Loucy (cell line): ENCODE measurements around the gene EFCAB8.

Experiments
- H2AFZ ChIP-seq: fragments of 200-600 bp; sonication (generic); 2 replicates; pipeline ENCODE4 v1.6.0; 2016; ENCODE audit warnings: antibody characterized with exemption, mild to moderate bottlenecking, low read length, moderate library complexity
- H3F3A ChIP-seq: fragments of 200-600 bp; 2 replicates; pipeline ENCODE4 v1.6.0; 2016; ENCODE audit warnings: antibody characterized with exemption, low read depth, mild to moderate bottlenecking
- H3K27me3 ChIP-seq: fragments of 200-600 bp; sonication (generic); 2 replicates; pipeline ENCODE4 v1.6.1; 2014; ENCODE audit warnings: low read length, mild to moderate bottlenecking; ENCODE audit not compliant: insufficient read depth, poor library complexity, severe bottlenecking
- H3K36me3 ChIP-seq: fragments of 200-600 bp; sonication (generic); 2 replicates; pipeline ENCODE4 v1.6.1; 2016; ENCODE audit warnings: low read length; ENCODE audit not compliant: insufficient read depth
- H3K4me1 ChIP-seq: fragments of 200-600 bp; sonication (generic); 2 replicates; pipeline ENCODE4 v1.5.1; 2014; ENCODE audit warnings: low read length, mild to moderate bottlenecking; ENCODE audit not compliant: insufficient read depth, poor library complexity, severe bottlenecking
- H3K4me2 ChIP-seq: fragments of 200-600 bp; sonication (generic); 2 replicates; pipeline ENCODE4 v1.6.0; 2014; ENCODE audit warnings: antibody characterized with exemption, low read length, low read depth, mild to moderate bottlenecking; ENCODE audit not compliant: poor library complexity, severe bottlenecking
- H3K4me3 ChIP-seq: fragments of 200-600 bp; sonication (generic); 2 replicates; pipeline ENCODE4 v1.5.1; 2014; ENCODE audit warnings: low read length, mild to moderate bottlenecking, mixed read lengths; ENCODE audit not compliant: poor library complexity, severe bottlenecking
- H3K79me2 ChIP-seq: fragments of 200-600 bp; sonication (generic); 2 replicates; pipeline ENCODE4 v1.6.1; 2014; ENCODE audit warnings: low read length; ENCODE audit not compliant: insufficient read depth
- H3K9ac ChIP-seq: fragments of 200-600 bp; sonication (generic); 2 replicates; pipeline ENCODE4 v1.6.0; 2014; ENCODE audit warnings: mild to moderate bottlenecking, low read depth, low read length, moderate library complexity; ENCODE audit not compliant: poor library complexity, severe bottlenecking
- H3K9me2 ChIP-seq: fragments of 200-600 bp; sonication (generic); replicated peaks from 2 replicates; pipeline ENCODE4 v1.6.1; 2016; ENCODE audit warnings: low read depth, low read length, mixed read lengths
- H3K9me3 ChIP-seq: fragments of 200-600 bp; sonication (generic); 2 replicates; pipeline ENCODE4 v1.6.1; 2014; ENCODE audit warnings: mild to moderate bottlenecking, antibody characterized with exemption, low read length, low read depth; ENCODE audit not compliant: insufficient read depth
- H4K20me1 ChIP-seq: fragments of 200-600 bp; sonication (generic); 2 replicates; pipeline ENCODE4 v1.6.0; 2014; ENCODE audit warnings: antibody characterized with exemption, low read length, mild to moderate bottlenecking; ENCODE audit not compliant: insufficient read depth, poor library complexity, severe bottlenecking
- EZH2phosphoT487 ChIP-seq: fragments of 200-600 bp; IDR thresholded peaks from 2 replicates; pipeline ENCODE4 v1.6.1; 2018; ENCODE audit warnings: antibody characterized with exemption, mild to moderate bottlenecking, moderate library complexity, borderline replicate concordance
- TF ChIP-seq, protein P1 (sequence below): fragments of 200-600 bp; sonication (generic); conservative IDR thresholded peaks from 2 replicates; pipeline ENCODE4 v1.5.1; 2014; ENCODE audit warnings: mild to moderate bottlenecking, antibody characterized with exemption, low read length

The EFCAB8 gene

DNA sequence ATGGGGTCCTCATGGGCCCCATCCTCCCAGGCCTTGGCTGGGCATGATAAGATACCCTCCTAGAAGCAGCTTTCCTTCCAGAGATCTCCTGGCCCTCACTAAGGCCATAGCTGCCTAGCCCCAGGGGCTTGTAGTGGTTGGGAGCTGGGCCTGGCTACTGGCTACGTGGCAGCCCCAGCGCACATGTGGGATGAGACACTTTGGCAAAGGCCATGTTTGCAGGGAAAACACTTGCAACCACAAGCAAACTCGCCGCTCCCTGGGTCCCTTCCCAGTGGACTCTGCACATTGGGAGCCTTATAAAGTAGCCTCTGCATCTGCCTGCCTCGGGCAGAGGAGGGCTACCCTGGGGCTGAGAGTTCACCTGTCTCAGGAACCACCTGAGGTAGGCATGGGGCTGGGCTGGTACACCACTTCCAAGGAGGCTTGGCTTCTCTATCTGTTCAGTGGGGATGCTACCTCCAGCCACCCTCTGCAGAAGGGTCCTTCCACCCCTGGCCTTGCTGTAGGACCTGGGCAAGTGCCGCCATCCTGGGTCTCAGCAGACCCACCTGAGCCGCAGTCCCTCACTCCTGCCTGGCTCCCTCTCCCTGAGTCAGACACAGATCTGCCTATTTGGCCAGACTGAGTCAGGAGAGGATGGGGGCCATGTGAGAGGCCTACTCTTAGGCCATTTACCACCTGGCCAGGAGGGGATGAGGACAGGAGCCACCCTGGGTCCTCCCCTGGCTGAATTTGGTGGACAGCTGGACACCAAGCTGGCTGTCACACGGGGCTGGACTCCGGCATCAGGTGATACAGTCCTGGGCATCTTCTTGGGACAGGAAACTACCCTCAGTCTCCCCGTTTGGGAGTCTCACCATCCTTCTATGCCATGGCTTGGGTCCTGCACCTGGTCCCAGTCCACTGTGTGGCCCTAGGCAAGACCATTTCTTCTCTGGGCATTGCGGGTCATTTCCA, 148.9 kb downstream of the EFCAB8 start, which contains the start of gene BPIFB2:
BPIFB2 (plus strand) TSS at position 329 of the 960 bp plus-strand sequence. CDS start 871 bp downstream, outside the sequence.
- Histone ChIP-seq H3K79me2 (no peaks in the 10 kb centered on the region), H3F3A (no peaks in the 10 kb centered on the region), H3K27me3 (no peaks in the 10 kb centered on the region), H3K4me1 (no peaks in the 10 kb centered on the region), H2AFZ (no peak within 1 kb of the TSS), H3K9me2 (no peaks in the 10 kb centered on the region), H3K9ac (no peak within 1 kb of the TSS), H3K4me2 (no peak within 1 kb of the TSS), H3K4me3 (no peak within 1 kb of the TSS), H4K20me1 (no peaks in the 10 kb centered on the region), H3K9me3 (peaks cover 5% of the 10 kb centered on the region; the same call in 1 of the 2 replicates), H3K36me3 (no peaks in the 10 kb centered on the region)
- no peak for TF ChIP-seq EZH2phosphoT487
- TF ChIP-seq, protein P1, sequence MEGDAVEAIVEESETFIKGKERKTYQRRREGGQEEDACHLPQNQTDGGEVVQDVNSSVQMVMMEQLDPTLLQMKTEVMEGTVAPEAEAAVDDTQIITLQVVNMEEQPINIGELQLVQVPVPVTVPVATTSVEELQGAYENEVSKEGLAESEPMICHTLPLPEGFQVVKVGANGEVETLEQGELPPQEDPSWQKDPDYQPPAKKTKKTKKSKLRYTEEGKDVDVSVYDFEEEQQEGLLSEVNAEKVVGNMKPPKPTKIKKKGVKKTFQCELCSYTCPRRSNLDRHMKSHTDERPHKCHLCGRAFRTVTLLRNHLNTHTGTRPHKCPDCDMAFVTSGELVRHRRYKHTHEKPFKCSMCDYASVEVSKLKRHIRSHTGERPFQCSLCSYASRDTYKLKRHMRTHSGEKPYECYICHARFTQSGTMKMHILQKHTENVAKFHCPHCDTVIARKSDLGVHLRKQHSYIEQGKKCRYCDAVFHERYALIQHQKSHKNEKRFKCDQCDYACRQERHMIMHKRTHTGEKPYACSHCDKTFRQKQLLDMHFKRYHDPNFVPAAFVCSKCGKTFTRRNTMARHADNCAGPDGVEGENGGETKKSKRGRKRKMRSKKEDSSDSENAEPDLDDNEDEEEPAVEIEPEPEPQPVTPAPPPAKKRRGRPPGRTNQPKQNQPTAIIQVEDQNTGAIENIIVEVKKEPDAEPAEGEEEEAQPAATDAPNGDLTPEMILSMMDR, result no peak

DNA sequence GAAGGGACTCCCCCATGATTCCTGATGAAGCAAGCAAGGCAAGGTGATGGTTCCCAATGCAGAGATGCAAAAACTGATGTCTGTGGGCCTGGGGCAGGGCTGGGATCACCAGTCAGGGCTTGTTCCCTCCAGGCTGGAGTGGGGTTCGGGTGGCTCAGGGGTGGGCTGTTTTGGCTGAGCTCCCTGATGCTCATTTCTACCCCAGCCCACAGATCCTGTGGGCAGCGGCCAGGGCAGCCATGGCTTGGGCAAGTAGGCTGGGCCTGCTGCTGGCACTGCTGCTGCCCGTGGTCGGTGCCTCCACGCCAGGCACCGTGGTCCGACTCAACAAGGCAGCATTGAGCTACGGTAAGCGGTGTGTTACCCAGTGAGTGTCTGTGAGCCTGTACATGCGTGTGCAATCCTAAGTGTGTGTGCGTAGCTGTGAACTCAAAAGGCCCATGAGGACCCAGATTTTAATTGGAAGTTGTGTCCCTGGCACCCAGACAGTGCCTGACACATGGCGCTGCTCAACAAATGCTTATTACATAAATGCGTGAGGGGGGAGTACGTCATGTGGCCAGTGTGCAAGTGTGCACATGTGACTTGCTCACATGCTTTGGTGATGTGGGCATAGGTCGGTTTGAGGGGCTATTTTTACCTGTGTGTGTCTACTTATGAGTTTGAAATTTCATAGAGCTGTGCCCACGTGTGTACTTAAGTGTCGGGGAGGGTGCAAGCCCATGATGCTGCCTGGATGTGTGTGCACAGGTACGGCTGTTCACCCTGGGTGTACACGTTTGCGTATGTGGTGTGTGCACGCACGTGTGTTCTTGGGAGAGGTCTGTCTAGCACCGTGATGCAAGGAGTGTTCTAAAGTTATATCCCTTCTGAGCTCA, 149.9 kb downstream of the EFCAB8 start:
- H3K4me1 ChIP-seq, result no peaks in the 10 kb centered on the region
- H3F3A ChIP-seq, result no peaks in the 10 kb centered on the region
- H3K9me2 ChIP-seq, result no peaks in the 10 kb centered on the region
- no peaks in the 10 kb centered on the region for H3K27me3 ChIP-seq
- TF ChIP-seq EZH2phosphoT487, result no peak
- TF ChIP-seq, protein P1, result no peak
- no peaks in the 10 kb centered on the region for H4K20me1 ChIP-seq
- no peak overlapping the region for H3K4me3 ChIP-seq
- H3K4me2 ChIP-seq, result no peak overlapping the region
- no peak overlapping the region for H3K9ac ChIP-seq
- no peak overlapping the region for H2AFZ ChIP-seq
- H3K79me2 ChIP-seq, result no peaks in the 10 kb centered on the region
- peaks cover 5% of the 10 kb centered on the region; the same call in 1 of the 2 replicates for H3K9me3 ChIP-seq
- H3K36me3 ChIP-seq, result no peaks in the 10 kb centered on the region

DNA sequence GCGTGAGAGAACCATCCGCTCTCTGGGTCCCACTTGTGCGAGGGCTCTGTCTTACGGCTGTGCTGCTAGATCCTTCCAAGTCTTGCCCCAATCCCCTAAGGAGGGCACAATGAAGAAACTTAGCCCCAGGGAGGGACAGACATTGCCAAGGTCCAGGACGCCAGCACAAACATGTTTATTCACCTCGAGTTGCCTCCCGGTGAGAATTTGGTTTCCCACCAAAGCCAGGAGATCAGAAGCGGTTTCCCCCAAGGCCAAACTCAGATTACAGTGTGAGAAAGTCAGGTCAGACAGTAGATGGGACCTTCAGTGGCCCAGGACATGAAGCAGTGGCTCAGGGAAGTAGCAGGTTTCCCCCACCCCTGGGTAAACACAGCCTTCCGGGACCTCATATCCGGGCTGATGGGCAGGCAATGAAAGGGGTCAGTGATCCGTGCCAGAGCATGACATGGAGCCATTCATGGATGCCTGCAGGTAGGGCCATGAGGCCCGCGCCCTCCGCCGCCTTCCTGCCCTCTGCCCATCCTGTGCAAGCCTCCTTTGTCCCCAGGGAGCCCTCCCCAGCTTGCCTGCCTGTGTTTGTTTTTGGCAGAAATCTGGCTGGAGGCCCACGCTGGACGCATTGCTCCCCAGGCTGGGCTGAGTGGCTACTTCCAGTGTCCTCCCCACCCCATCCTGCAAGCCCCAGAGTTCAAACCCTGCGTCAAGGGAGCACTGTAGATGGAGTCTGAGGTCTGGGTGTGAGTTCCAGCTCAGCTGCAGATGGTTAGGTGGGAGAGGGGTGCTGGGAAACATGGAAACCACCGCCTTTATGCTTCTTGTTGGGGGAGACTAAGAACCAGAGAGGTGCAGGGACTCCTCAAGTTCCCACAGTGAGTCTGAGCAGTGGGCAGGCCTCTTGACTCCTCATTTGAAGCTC, 150.8 kb downstream of the EFCAB8 start:
- peaks cover 5% of the 10 kb centered on the region; the same call in 1 of the 2 replicates for H3K9me3 ChIP-seq
- no peaks in the 10 kb centered on the region for H3K36me3 ChIP-seq
- no peak overlapping the region for H2AFZ ChIP-seq
- H3K4me2 ChIP-seq, result no peak overlapping the region
- H4K20me1 ChIP-seq, result no peaks in the 10 kb centered on the region
- H3F3A ChIP-seq, result no peaks in the 10 kb centered on the region
- H3K9ac ChIP-seq, result no peak overlapping the region
- H3K4me3 ChIP-seq, result no peak overlapping the region
- TF ChIP-seq, protein P1, result no peak
- TF ChIP-seq EZH2phosphoT487, result no peak
- no peaks in the 10 kb centered on the region for H3K27me3 ChIP-seq
- H3K79me2 ChIP-seq, result no peaks in the 10 kb centered on the region
- H3K4me1 ChIP-seq, result no peaks in the 10 kb centered on the region
- no peaks in the 10 kb centered on the region for H3K9me2 ChIP-seq
